Left lung (tissue), 10 donors: Measurements from ENCODE around the gene SARNP. TPM values are rescaled to one million over a fixed set of nuclear protein-coding genes. Genes with fewer than 3 reads are reported as not detected.
"Not testable (repeated sequence)": the region's sequence is repeated elsewhere in the genome, so short reads cannot be mapped to it uniquely, and the experiment has no call there.

Experiments
- ATAC-seq: fragments of 200-7000 bp; cut with Tn5 transposase; one replicate; pipeline ENCODE4 v1.9.1; 2020; ENCODE audit warnings: moderate library complexity
- DNase-seq, 4 donors: peaks; one replicate each; pipeline ENCODE4 v3.0.0-alpha.2; 2013 to 2020
- H3K27ac ChIP-seq, 2 donors: fragments of 200-600 bp; sonication (generic) in 1 of 2; one replicate each; pipeline versions ENCODE4 v1.5.0 to v1.8.0; 2020 to 2021
- H3K27me3 ChIP-seq, 2 donors: fragments of 200-600 bp; sonication (generic) in 1 of 2; one replicate each; pipeline versions ENCODE4 v1.5.0 to v1.8.0; 2020 to 2021
- H3K36me3 ChIP-seq, 2 donors: fragments of 200-600 bp; sonication (generic) in 1 of 2; one replicate each; pipeline versions ENCODE4 v1.5.0 to v1.8.0; 2020 to 2021
- H3K4me1 ChIP-seq, 2 donors: fragments of 200-600 bp; one replicate each; pipeline ENCODE4 v1.8.0; 2021
- H3K4me3 ChIP-seq, 2 donors: fragments of 200-600 bp; sonication (generic) in 1 of 2; one replicate each; pipeline versions ENCODE4 v1.5.0 to v1.8.0; 2020 to 2021; ENCODE audit warnings: mild to moderate bottlenecking in 1 of 2
- H3K9me3 ChIP-seq, 2 donors: fragments of 200-600 bp; sonication (generic) in 1 of 2; one replicate each; pipeline versions ENCODE4 v1.5.0 to v1.8.0; 2020 to 2021
- intact Hi-C, 2 donors: fragments of 100-400 bp; cut with DNase I; formaldehyde crosslinking; loops; one replicate each; pipeline versions ENCODE4 v1.11.2 to v1.14.2; 2022
- polyA plus RNA-seq, 6 donors: library from polyadenylated mRNA; unstranded; fragments of 120-200 nt; gene quantifications; one replicate each; pipeline ENCODE4 v1.2.1, GENCODE V29; 2013; ENCODE audit not compliant: insufficient read length in 6 of 6
- total RNA-seq, 2 donors: library from RNA; stranded (reverse); fragmentation: NEBNext Ultra II Directional; extraction: Animal tissue kit (Norgen Biotek cat#: 25700); gene quantifications; one replicate each; pipeline ENCODE4 v1.2.1, GENCODE V29; 2021
- TF ChIP-seq, protein P1 (sequence below), 2 donors: fragments of 200-600 bp; sonication (generic) in 1 of 2; IDR thresholded peaks; one replicate each; pipeline versions ENCODE4 v1.5.0 to v1.8.0; 2021; ENCODE audit warnings: antibody characterized with exemption in 2 of 2
- donor health status: DM: no; HTN: yes; CAD: no.
- donor health status: DM: no; HTN: no; CAD: no.

Gene SARNP
- total and polyA plus RNA-seq, 8 donors = 49.4 to 128 (median 99.2) TPM

DNA sequence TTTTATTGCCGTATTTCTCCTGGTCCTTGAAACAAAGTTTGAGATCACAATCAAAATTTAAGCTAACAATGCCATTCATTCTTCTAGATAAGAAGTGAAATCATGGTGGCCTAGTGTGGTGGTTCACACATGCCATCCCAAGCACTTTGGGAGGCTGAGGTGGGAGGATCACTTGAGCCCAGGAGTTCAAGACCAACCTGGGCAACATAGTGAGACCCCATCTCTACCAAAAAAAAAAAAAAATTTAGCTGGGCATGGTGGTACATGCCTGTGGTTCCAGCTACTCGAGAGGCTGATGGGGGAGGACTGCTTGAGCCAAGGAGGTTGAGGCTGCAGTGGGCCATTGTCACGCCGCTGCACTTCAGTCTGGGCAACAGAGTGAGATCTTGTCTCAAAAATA is 50.4 kb downstream of the SARNP start:
- TF ChIP-seq, protein P1, sequence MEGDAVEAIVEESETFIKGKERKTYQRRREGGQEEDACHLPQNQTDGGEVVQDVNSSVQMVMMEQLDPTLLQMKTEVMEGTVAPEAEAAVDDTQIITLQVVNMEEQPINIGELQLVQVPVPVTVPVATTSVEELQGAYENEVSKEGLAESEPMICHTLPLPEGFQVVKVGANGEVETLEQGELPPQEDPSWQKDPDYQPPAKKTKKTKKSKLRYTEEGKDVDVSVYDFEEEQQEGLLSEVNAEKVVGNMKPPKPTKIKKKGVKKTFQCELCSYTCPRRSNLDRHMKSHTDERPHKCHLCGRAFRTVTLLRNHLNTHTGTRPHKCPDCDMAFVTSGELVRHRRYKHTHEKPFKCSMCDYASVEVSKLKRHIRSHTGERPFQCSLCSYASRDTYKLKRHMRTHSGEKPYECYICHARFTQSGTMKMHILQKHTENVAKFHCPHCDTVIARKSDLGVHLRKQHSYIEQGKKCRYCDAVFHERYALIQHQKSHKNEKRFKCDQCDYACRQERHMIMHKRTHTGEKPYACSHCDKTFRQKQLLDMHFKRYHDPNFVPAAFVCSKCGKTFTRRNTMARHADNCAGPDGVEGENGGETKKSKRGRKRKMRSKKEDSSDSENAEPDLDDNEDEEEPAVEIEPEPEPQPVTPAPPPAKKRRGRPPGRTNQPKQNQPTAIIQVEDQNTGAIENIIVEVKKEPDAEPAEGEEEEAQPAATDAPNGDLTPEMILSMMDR (IDR thresholded peaks at IDR 0.05) = no peak
- no peaks in the 10 kb centered on the region for H3K9me3 ChIP-seq
- peaks cover 0 to 72% of the 10 kb centered on the region in 2 donors for H3K36me3 ChIP-seq
- H3K27ac ChIP-seq = no peak overlapping the region
- no peaks in the 10 kb centered on the region for H3K4me1 ChIP-seq
- intact Hi-C loops = no loop called here
- DNase-seq = no peak
- no peak overlapping the region for H3K4me3 ChIP-seq
- ATAC-seq = no peak
- H3K27me3 ChIP-seq = no peaks in the 10 kb centered on the region

DNA sequence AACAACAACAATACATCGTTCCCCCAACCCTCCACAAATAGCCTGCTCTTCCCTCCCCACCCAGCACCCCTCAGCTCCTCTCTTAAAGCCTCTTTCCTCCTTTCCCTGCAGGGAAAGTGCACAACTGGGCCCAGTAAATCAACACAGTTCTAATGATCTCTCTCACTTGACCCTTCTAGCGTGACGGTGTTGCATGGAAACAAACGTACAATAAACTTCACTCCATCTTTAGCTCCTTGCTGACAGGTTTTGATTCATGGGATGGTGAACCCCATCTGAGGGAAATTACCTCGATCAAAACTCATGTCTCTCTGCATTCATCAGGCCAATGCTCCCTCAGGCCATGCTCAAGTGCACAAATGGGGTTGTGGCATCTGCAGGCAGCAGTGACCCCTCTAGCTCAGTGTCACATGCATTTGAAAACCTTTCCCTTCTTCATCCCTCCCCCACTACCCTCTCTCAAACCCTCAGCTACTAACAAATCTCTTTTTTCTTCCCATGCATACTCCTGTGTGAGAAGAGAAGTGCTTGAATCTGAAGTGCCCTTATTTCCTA is 51.7 kb downstream of the SARNP start:
- intact Hi-C loops = no loop called here
- H3K4me1 ChIP-seq = no peaks in the 10 kb centered on the region
- DNase-seq = no peak
- H3K27me3 ChIP-seq = no peaks in the 10 kb centered on the region
- H3K36me3 ChIP-seq = peaks cover 0 to 72% of the 10 kb centered on the region in 2 donors
- no peak overlapping the region for H3K27ac ChIP-seq
- H3K9me3 ChIP-seq = no peaks in the 10 kb centered on the region
- TF ChIP-seq, protein P1 (IDR thresholded peaks at IDR 0.05) = no peak
- no peak overlapping the region for H3K4me3 ChIP-seq
- no peak for ATAC-seq

DNA sequence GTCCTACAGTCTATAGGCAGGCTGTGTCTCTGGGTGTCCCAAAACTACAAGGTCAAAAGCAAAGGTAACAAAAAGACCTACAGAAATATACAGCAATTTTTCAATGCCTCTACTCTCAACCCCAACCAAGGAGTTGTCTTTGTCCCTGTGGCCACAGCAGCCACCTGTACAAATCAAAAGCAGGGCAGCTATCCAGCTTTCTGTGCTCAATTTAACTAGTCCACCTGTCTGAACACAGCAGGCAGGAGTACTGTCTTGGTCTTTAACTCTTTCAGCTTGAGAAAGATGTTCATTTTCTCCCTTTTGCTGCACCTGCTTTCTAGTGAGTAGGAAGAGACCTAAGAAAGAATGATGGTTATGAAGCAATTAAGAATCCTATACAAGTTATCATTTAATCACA is 54.9 kb downstream of the SARNP start:
- no peak for ATAC-seq
- TF ChIP-seq, protein P1 (IDR thresholded peaks at IDR 0.05) = no peak
- intact Hi-C loops = no loop called here
- Histone ChIP-seq H3K4me1 (no peaks in the 10 kb centered on the region), H3K27ac (no peak overlapping the region), H3K9me3 (no peaks in the 10 kb centered on the region), H3K4me3 (no peak overlapping the region), H3K36me3 (peaks cover 0 to 83% of the 10 kb centered on the region in 2 donors), H3K27me3 (no peaks in the 10 kb centered on the region)
- DNase-seq = no peak

DNA sequence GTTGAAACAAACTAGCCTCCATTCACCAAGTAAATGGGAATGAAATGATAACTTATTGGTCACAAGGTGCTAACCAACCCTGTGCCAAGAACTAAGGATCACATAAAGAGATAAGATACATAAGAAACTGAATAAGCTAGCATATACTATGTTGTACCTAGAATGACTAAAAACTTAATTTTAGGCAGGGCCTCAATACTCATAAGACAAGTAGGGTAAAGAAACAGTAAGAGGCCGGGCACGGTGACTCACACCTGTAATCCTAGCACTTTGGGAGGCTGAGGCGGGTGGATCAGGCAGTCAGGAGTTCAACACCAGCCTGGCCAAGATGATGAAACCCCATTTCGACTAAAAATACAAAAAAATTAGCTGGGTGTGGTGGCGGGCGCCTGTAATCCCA is 56.9 kb downstream of the SARNP start:
- Histone ChIP-seq H3K4me1 (no peaks in the 10 kb centered on the region), H3K9me3 (no peaks in the 10 kb centered on the region), H3K36me3 (peaks cover 0 to 88% of the 10 kb centered on the region in 2 donors), H3K4me3 (no peak overlapping the region), H3K27ac (no peak overlapping the region), H3K27me3 (no peaks in the 10 kb centered on the region)
- DNase-seq = no peak
- intact Hi-C loops = no loop called here
- TF ChIP-seq, protein P1 (IDR thresholded peaks at IDR 0.05) = no peak
- ATAC-seq = no peak

DNA sequence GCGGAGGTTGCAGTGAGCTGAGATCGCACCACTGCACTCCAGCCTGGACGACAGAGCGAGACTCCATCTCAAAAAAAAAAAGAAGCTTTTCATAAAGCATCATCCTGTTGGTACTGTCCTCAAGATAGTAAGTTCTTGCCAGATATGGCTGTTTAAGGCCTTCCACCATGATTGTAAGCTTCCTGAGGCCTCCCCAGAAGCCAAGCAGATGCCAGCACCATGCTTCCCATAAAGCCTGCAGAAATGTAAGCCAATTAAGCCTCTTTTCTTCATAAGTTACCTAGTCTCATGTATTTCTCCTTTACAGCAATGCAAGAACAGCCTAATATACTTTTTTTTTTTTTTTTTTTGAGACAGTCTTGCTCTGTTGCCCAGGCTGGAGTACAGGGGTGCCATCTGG is 58.9 kb downstream of the SARNP start:
- DNase-seq, H3K4me3 ChIP-seq, H3K4me1 ChIP-seq, H3K9me3 ChIP-seq, ATAC-seq, H3K27ac ChIP-seq, intact Hi-C loops, H3K27me3 ChIP-seq: not testable (repeated sequence)
- peaks cover 0 to 96% of the 10 kb centered on the region in 2 donors for H3K36me3 ChIP-seq

DNA sequence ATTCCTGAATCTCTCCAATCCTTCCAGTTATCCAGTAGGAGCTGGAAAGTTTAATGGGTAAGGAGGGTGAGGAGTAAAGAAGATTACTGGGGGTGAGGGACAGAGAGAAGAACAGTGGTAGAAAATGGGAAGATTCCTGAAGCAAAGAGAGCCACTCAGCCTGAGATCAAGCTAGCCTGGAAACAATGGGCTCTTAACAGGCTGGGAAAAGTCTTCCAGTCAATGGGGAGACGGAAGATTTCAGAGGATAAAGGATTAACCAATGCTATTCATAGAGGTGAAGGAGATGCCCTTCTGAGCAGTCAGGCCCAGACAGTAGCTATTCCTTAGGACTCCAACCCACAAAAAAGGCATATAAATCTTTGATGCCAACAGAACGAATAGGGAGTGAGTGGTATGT is 59.8 kb downstream of the SARNP start:
- Histone ChIP-seq H3K27me3 (no peaks in the 10 kb centered on the region), H3K4me1 (no peaks in the 10 kb centered on the region), H3K36me3 (peaks cover 0 to 96% of the 10 kb centered on the region in 2 donors), H3K9me3 (no peaks in the 10 kb centered on the region), H3K4me3 (no peak overlapping the region), H3K27ac (no peak overlapping the region)
- intact Hi-C loops = no loop called here
- DNase-seq (no peak), ATAC-seq (no peak)
- TF ChIP-seq, protein P1 (IDR thresholded peaks at IDR 0.05) = no peak
